Stimulated activated CD4-positive, alpha-beta T cell treated with anti-CD3 and anti-CD28 coated beads, Interleukin-15, amount 100 ng/mL, for 24 hours (primary cell): ENCODE data around the gene NKX6-2.
"Not testable (repeated sequence)": the region's sequence is repeated elsewhere in the genome, so short reads cannot be mapped to it uniquely, and the experiment has no call there.

ENCODE experiments used
- DNase-seq: peaks from one replicate; pipeline ENCODE4 v3.0.0-alpha.2; 2020

The NKX6-2 gene

DNA sequence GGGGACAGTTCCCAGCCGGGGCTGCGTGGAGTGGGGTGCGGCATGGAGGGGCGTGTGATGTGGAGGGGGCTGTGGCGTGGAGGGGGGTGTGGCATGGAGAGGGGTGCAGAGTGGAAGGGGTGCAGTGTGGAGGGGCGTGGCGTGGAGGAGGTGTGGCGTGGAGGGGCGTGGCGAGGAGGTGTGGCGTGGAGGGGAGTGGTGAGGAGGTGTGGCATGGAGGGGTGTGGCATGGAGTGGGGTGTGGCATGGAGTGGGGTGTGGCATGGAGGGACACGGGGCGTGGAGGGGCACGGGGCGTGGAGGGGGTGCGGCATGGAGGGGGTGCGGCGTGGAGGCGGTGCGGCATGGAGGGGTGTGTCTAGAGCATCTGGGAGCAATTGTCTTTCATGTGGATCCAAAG, 33.6 kb downstream of the NKX6-2 start:
- no peak for DNase-seq

GRCh38 chr10:132750936-132751335, 35.0 kb downstream of the NKX6-2 start:
- no peak for DNase-seq

GRCh38 chr10:132749371-132749795, 36.6 kb downstream of the NKX6-2 start:
- DNase-seq: no peak

DNA sequence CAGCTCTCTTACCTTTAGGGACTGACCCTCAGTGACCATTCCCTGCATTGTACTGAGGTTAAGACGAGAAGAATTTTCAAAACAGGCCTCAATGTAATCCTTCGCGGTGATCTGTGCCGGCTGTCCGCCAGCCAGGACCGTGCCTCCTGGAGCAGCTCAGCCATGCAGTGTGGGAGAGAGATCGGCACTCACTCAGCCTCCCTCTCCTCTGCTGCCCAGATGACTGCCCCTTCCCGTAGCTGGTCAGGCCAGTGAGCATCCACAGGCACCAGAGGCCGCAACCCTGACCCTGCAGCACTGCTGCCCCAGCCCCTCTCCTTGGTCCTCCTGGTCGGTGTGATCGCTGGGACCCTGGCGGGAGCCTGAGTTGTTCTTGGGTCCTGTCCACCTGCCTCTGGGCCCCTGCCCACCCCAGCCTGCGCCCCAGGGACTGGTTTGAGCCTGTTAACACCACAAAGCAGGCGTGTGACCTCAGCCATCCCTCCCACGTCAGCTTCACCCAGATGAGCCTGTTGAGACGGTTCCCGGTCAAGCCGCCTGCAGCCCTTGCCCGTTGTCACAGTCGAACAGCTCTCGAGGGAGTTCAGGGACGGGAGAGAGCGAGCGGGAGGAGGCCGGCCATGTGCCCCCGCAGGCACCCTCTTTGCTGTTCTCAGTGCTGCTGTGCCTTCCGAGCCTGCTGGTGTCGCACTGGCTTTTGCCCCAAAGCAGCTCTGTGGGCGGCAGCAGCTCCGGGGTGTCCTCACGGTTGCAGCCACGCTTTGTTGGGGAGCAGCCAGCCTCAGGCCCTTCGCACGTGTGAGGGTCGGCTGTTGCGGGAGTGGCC, 37.2 kb downstream of the NKX6-2 start:
- no peak for DNase-seq

DNA sequence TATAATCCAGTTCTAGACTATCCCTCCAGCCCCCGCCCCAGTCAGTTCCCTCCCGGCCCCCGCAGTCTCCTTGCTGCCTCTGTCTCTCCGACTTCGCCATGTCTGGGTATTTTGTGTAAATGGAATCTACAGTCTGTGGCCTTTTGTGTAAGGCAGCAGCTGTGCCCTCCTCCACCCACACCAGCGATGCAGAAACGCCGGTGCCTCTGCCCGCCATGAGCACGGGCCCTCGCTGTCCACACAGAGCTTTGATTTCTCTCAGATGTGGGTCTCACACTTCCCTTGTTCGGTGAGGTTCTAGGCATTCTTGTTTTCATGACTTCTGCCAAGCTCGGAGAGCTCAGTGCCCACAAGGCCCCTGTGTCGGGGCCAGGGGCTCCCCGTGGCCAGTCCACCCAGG, 37.8 kb downstream of the NKX6-2 start:
- no peak for DNase-seq

DNA sequence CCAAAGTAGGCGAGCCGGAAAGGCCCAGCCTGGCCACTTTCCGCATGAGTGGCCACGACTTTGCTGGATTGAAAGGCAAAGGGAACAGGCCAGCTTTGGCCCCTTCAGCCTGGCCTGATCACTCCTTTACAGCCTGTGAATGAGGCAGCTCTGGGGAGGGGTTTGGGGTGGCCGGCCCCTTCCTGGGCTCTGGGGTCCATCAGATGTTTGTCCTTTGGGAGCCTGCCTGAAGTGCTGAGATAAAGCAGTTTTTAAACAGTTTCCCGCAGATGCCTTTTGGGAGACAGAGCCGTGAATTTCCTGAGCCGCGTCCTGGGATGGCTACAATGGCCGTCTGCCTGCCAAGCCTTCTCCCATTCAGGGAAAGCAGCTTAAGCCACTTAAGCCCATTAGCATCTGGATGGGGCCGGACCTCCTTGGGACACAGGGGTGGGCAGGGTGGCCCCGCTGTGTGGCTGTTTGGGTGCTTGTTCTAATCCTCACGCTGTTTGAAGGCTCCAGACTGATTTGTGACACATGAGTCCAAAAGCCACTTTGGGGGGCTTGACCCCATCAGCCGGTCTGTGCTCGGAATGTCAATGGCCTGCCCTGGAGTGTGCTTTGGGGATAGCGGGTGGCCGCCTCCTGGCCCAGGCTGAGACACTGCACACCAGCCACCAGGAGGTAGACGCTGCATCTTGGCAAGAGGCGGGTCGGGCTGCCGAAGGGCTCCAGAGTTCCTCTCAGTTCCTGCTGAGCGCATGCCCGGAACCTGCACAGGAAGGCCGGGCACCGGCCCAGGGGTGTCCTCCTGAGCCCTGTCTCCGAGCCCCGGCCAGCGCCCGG, 38.9 kb downstream of the NKX6-2 start:
- DNase-seq: no peak

GRCh38 chr10:132746386-132746785, 39.6 kb downstream of the NKX6-2 start:
- no peak for DNase-seq

DNA sequence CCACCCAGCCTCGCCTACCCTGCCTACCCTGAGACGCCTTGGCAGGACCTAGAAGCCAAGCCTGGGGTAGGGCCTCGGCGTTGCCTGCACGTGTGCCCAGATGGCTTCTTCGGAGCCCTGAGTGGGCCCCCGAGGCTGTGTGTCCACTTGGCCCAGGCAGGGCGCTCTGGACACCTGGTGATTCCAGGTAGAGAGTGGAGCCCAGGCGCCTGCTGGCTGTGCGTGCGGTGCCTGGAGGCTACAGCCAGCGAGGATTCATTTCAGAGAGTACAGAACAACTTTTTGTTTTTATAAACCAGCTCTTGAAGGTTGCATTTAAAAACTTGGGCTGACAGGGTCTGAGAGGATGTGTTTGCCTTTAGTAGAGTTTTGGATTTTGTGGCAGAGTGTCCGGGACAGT, 40.0 kb downstream of the NKX6-2 start:
- no peak for DNase-seq

GRCh38 chr10:132745511-132745910, 40.4 kb downstream of the NKX6-2 start:
- DNase-seq: no peak

DNA sequence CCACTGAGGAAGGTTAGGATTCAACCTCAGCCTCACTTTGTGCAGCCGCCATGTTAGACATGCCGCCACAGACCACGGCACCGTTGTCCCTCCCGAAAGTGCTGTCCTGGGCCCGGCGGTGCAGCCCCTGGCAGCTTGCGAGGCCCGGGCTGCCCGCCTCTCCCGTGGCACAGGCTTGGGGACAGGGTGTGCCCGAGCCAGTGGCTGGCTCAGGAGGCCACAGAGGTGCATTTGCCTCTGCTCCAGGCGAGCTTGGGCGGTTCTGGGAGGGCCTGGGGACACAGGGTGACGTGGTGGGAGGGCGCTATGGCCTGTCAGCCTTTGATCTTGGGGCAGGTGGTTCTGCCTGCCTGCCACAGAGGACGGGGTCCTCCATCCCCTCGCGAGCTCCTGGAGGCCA, 41.1 kb downstream of the NKX6-2 start:
- no peak for DNase-seq

- no peak for DNase-seq
These were observed 41.9 kb downstream of the NKX6-2 start for GRCh38 chr10:132743925-132744490.

- not testable (repeated sequence) for DNase-seq
These were observed 42.6 kb downstream of the NKX6-2 start for GRCh38 chr10:132743196-132743924.

DNA sequence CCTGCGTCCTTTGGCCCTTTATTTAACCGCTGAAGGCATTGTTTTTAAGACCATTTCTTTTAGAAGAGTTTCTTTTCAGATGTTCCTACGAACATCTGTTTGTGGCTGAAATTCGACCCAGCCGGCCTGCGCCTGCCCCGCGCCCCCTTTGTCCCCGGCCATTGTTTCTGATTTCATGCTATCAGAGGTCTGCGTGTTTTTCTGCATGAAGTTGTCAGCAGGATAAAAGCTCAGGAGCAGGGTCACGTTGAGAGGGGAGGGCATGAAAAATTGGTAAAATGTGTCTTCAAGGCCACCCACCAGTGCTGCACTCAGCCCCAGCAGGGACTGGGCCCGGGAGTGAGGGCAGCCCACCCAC, 43.1 kb downstream of the NKX6-2 start:
- no peak for DNase-seq

DNA sequence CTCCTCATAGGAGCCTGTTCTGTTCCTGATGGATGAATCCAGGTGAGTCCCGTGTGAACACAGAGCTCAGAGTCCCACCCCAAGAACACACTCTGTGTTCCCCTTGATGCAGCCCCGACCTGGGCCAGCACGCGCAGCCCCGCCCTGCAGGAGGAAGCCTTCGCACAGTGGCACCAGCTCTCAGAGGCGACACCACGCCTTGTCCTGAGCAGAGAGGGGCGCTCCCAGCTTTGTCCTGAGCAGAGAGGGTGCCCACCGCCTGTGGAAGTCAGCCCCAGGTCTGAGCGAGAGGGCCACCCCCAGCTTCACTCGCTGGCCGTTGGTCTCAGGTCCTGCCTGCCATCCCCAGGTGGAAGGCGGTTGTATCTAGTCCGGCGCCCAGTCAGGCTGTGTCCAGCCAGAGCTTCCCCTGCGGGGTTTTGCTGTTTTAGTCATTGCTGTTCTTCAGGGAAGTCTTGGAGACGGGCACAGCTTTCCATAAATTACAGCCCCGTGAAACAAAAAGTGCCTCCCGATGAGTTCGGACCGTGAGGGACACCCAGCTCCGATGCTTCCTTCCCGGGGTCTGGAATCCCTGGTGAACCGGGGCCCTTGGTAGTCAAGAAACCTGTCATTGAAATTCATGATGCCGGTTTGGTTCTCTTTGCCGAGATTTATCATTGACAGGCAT, 43.6 kb downstream of the NKX6-2 start:
- DNase-seq: no peak

DNA sequence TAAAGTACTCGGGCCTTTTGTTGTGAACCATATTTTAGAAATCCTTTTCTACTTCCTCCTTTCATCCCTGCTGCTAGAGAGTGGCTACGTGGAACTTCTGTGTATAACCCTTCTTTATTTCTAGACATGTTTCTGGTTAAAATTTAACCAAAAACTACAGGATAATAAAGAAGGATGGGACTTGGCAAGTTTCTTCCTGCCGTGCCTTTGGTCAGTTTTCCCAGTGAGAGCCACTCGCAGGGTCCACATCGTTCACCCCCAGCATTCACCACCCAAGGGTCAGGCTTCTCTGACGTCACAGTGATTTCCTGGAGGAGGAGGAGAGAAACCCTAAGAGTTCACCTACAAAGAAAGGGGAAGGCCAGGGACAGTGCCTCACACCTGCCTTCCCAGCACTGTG, 45.4 kb downstream of the NKX6-2 start:
- DNase-seq: no peak

GRCh38 chr10:132739225-132739613, 46.7 kb downstream of the NKX6-2 start:
- no peak for DNase-seq

DNA sequence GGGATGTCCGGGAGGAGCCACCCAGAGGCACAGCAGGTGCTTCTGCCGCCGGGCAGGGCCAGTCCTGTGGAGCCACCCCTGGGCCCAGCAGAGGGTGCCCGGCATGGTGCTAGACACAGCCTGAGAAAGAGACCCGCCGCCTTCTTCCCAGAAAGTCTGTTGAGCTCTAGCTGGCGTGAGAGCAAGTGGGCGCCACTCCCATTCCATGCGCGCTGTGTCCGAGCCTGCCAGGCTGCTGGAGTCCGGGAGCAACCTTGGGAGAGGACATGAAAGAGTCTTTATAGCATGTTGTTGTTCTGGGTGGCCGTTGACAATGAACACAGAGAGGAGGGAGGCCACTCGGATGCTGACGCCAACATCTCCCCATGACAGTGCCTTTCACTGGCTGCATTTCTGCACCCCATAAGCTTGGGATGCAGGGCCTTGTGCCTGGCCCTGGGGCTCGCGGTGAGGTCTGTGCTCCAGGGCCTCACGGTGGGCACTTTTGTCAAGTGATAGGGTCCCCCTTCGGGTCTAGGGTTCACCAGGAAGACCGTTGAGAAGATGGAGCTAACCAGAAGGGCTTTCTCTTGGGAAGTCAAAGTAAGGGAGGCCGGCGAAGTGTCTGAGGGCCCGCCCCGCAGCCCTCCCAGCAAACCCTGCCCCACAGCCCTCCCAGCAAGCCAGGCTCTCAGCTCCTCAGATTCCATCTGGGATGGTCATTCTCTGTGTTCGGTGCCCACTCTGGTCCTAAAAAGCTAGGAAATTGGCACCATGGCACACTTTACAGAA, 47.3 kb downstream of the NKX6-2 start:
- no peak for DNase-seq

- DNase-seq: no peak
These were observed 48.4 kb downstream of the NKX6-2 start for GRCh38 chr10:132737390-132738048.

DNA sequence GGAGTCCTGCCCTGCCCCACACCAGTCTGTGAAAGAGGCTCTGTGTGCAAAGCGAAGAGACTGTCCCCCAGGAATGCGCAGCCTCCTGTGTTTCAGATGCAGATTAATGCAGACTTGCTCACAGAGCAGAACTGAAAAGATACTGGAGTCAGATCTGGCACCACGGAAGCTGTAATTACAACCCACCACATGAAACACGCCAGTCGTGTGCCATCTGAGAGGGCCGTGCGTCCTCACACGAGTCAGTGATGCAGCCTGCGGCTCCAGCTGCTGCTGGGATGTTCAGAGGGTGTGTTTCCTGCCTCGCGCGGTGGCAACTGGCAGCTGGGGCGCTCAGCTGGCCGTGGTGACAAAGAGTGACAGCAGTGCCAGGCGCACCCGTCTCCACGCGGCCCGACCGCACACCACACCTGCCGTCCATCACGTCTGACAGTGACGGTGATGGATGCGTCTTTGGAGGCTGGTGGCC, 50.0 kb downstream of the NKX6-2 start:
- DNase-seq: no peak

DNA sequence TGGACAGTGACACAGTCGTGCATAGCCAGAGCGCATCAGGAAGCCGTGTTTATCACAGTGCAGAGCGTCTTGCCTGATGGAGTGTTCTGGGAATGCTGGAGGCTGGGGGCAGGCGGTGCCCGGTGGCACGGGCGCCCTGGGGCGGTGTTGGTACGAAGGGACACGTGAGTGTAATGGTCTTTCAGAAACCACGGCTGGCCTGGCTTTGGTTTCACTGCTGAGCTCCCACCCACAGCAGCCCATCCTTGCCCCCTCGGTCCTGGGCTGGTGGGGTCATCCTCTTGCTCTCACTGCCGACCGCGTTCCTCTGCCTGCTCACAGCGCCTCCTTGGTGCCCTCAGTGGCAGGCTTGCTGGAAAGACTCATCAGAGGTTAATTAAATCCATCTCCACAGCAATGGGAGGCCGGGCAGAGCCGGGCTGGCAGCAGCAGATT, 50.6 kb downstream of the NKX6-2 start:
- no peak for DNase-seq

GRCh38 chr10:132733926-132734325, 52.0 kb downstream of the NKX6-2 start:
- DNase-seq: no peak
